HT-29 (cell line): ENCODE measurements around the gene PRKCB. TPM values are rescaled to one million over a fixed set of nuclear protein-coding genes. Genes with fewer than 3 reads are reported as not detected.

Experiments used
- DNase-seq: peaks from one replicate; pipeline ENCODE4 v3.0.0-alpha.2; 2015; ENCODE audit warnings: low spot score
- total RNA-seq: library from RNA; depleted of rRNA; stranded (reverse); fragments of >200 nt; shearing (Covaris generic); gene quantifications from 2 replicates; pipeline ENCODE4 v1.2.3, GENCODE V29; 2014

PRKCB gene
- total RNA-seq, 1 experiment from 2014 or later = not detected

GRCh38 chr16:23941025-23941424 lies 105.2 kb downstream of the PRKCB start:
- no peak for DNase-seq

- DNase-seq = peak; percentile 5
Observed at GRCh38 chr16:23941963-23942564, 106.3 kb downstream of the PRKCB start.

GRCh38 chr16:23943604-23944003 lies 107.8 kb downstream of the PRKCB start:
- DNase-seq = no peak

- no peak for DNase-seq
Observed at GRCh38 chr16:23944381-23944780, 108.6 kb downstream of the PRKCB start.

- DNase-seq = no peak
Observed at GRCh38 chr16:23945243-23945642, 109.5 kb downstream of the PRKCB start.

GRCh38 chr16:23947838-23948237 lies 112.1 kb downstream of the PRKCB start:
- DNase-seq = no peak

- DNase-seq = no peak
Observed at GRCh38 chr16:23948949-23949411, 113.2 kb downstream of the PRKCB start.

- DNase-seq = no peak
Observed at GRCh38 chr16:23949630-23950290, 114.0 kb downstream of the PRKCB start.

GRCh38 chr16:23950291-23950894 lies 114.6 kb downstream of the PRKCB start:
- no peak for DNase-seq

GRCh38 chr16:23950898-23951297 lies 115.1 kb downstream of the PRKCB start:
- no peak for DNase-seq

- no peak for DNase-seq
Observed at GRCh38 chr16:23952128-23952970, 116.6 kb downstream of the PRKCB start.

- DNase-seq = no peak
Observed at GRCh38 chr16:23952971-23953300, 117.2 kb downstream of the PRKCB start.

GRCh38 chr16:23953476-23953875 lies 117.7 kb downstream of the PRKCB start:
- DNase-seq = no peak

- DNase-seq = no peak
Observed at GRCh38 chr16:23955088-23955487, 119.3 kb downstream of the PRKCB start.

GRCh38 chr16:23957287-23957686 lies 121.5 kb downstream of the PRKCB start:
- DNase-seq = no peak

- no peak for DNase-seq
Observed at GRCh38 chr16:23959072-23959751, 123.4 kb downstream of the PRKCB start.

GRCh38 chr16:23959752-23960072 lies 123.9 kb downstream of the PRKCB start:
- no peak for DNase-seq

GRCh38 chr16:23960081-23960885 lies 124.5 kb downstream of the PRKCB start:
- DNase-seq = no peak

- DNase-seq = no peak
Observed at GRCh38 chr16:23962001-23962400, 126.2 kb downstream of the PRKCB start.

- DNase-seq = no peak
Observed at GRCh38 chr16:23964136-23964535, 128.4 kb downstream of the PRKCB start.
